GM12891 (cell line): ENCODE data around the gene LRIT2.

ENCODE experiments used
- POLR2A ChIP-seq: IDR thresholded peaks from 2 replicates; pipeline ENCODE4 v1.6.1; 2011; ENCODE audit warnings: low read depth, low read length, control low read depth
- POLR2AphosphoS5 ChIP-seq: IDR thresholded peaks from 2 replicates; pipeline ENCODE4 v1.6.1; 2011; ENCODE audit warnings: low read depth, low read length, control low read depth

- TF ChIP-seq POLR2A (no peak), POLR2AphosphoS5 (no peak)
These were observed 32.1 kb upstream of the LRIT2 start for GRCh38 chr10:84257343-84258020.
